ENCODE results near the gene CFAP410.

The CFAP410 gene

GRCh38 chr21:44325386-44326271, 13.6 kb downstream of the CFAP410 start:
- TF ChIP-seq NFIC (IDR thresholded peaks at IDR 0.05), result no peak

- TF ChIP-seq CEBPB (IDR thresholded peaks at IDR 0.05) (no peak), RAD21 (IDR thresholded peaks at IDR 0.05; ENCODE audit: low read depth) (no peak)
These were observed 14.4 kb downstream of the CFAP410 start for GRCh38 chr21:44324854-44325107.

GRCh38 chr21:44324106-44324853, 14.9 kb downstream of the CFAP410 start:
- TF ChIP-seq EGR1 (IDR thresholded peaks at IDR 0.05) (no peak), TAF1 (IDR thresholded peaks at IDR 0.05; ENCODE audit: low read depth) (no peak), CREB1 (IDR thresholded peaks at IDR 0.05; ENCODE audit: low read depth) (no peak), NFIC (IDR thresholded peaks at IDR 0.05) (no peak), YY1 (IDR thresholded peaks at IDR 0.05; ENCODE audit: low read depth) (no peak), TCF12 (IDR thresholded peaks at IDR 0.05; ENCODE audit: low read depth) (no peak), CEBPB (IDR thresholded peaks at IDR 0.05) (no peak), USF1 (IDR thresholded peaks at IDR 0.05) (no peak), MAX (IDR thresholded peaks at IDR 0.05) (no peak), RAD21 (IDR thresholded peaks at IDR 0.05; ENCODE audit: low read depth) (no peak), FOXM1 (IDR thresholded peaks at IDR 0.05; ENCODE audit: borderline replicate concordance, low read depth) (no peak), REST (IDR thresholded peaks at IDR 0.05; ENCODE audit: low read depth) (no peak), TEAD4 (IDR thresholded peaks at IDR 0.05) (no peak), ZBTB7A (IDR thresholded peaks at IDR 0.05; ENCODE audit: low read depth) (no peak), EP300 (IDR thresholded peaks at IDR 0.05; ENCODE audit: borderline replicate concordance) (no peak)

- TF ChIP-seq TAF1 (IDR thresholded peaks at IDR 0.05; ENCODE audit: low read depth), result no peak
- no peak for TF ChIP-seq EGR1 (IDR thresholded peaks at IDR 0.05)
- no peak for TF ChIP-seq EP300 (IDR thresholded peaks at IDR 0.05; ENCODE audit: borderline replicate concordance)
- TF ChIP-seq FOXM1 (IDR thresholded peaks at IDR 0.05; ENCODE audit: borderline replicate concordance, low read depth), result no peak
- no peak for TF ChIP-seq RAD21 (IDR thresholded peaks at IDR 0.05; ENCODE audit: low read depth)
- no peak for TF ChIP-seq USF1 (IDR thresholded peaks at IDR 0.05)
- no peak for TF ChIP-seq YY1 (IDR thresholded peaks at IDR 0.05; ENCODE audit: low read depth)
- TF ChIP-seq ZBTB7A (IDR thresholded peaks at IDR 0.05; ENCODE audit: low read depth), result no peak
- TF ChIP-seq MAX (IDR thresholded peaks at IDR 0.05), result no peak
- no peak for TF ChIP-seq NFIC (IDR thresholded peaks at IDR 0.05)
- TF ChIP-seq CEBPB (IDR thresholded peaks at IDR 0.05), result no peak
- no peak for TF ChIP-seq TCF12 (IDR thresholded peaks at IDR 0.05; ENCODE audit: low read depth)
- TF ChIP-seq CREB1 (IDR thresholded peaks at IDR 0.05; ENCODE audit: low read depth), result no peak
- no peak for TF ChIP-seq REST (IDR thresholded peaks at IDR 0.05; ENCODE audit: low read depth)
- TF ChIP-seq TEAD4 (IDR thresholded peaks at IDR 0.05), result no peak
These were observed 15.6 kb downstream of the CFAP410 start for GRCh38 chr21:44323591-44323990.

GRCh38 chr21:44322621-44323325, 16.4 kb downstream of the CFAP410 start:
- TF ChIP-seq TCF12 (IDR thresholded peaks at IDR 0.05; ENCODE audit: low read depth) (no peak), TAF1 (IDR thresholded peaks at IDR 0.05; ENCODE audit: low read depth) (no peak), REST (IDR thresholded peaks at IDR 0.05; ENCODE audit: low read depth) (no peak), EGR1 (IDR thresholded peaks at IDR 0.05) (no peak), RAD21 (IDR thresholded peaks at IDR 0.05; ENCODE audit: low read depth) (no peak), EP300 (IDR thresholded peaks at IDR 0.05; ENCODE audit: borderline replicate concordance) (no peak), CREB1 (IDR thresholded peaks at IDR 0.05; ENCODE audit: low read depth) (no peak), MAX (IDR thresholded peaks at IDR 0.05) (no peak), NFIC (IDR thresholded peaks at IDR 0.05) (no peak), FOXM1 (IDR thresholded peaks at IDR 0.05; ENCODE audit: borderline replicate concordance, low read depth) (no peak), YY1 (IDR thresholded peaks at IDR 0.05; ENCODE audit: low read depth) (no peak), USF1 (IDR thresholded peaks at IDR 0.05) (no peak), CEBPB (IDR thresholded peaks at IDR 0.05) (no peak)
